Measurements from ENCODE around the gene MS4A15.

GRCh38 chr11:60775420-60775961 is 18.8 kb downstream of the MS4A15 start:
- TF ChIP-seq EP300 (IDR thresholded peaks at IDR 0.05) (no peak), CTCF (IDR thresholded peaks at IDR 0.05) (peak; percentile 81 to 92 (median 89))

Data from ovary (tissue), 3 donors.